IPS DF 6.9 (cell line): ENCODE data around the gene CAP2.
"Not testable (repeated sequence)": the region's sequence is repeated elsewhere in the genome, so short reads cannot be mapped to it uniquely, and the experiment has no call there.

Experiments used
- DNase-seq: peaks from one replicate; pipeline ENCODE4 v3.0.0-alpha.2; 2013; ENCODE audit warnings: low read depth, low spot score
- H3K27ac ChIP-seq: one replicate; pipeline ENCODE4 v1.5.1; 2013; ENCODE audit warnings: low read length, control low read depth
- H3K27me3 ChIP-seq: 2 replicates; pipeline ENCODE4 v1.6.1; 2013; ENCODE audit warnings: mild to moderate bottlenecking, low read length; ENCODE audit not compliant: control insufficient read depth, insufficient read depth
- H3K36me3 ChIP-seq: 2 replicates; pipeline ENCODE4 v1.6.1; 2013; ENCODE audit warnings: low read length; ENCODE audit not compliant: control insufficient read depth, insufficient read depth
- H3K4me1 ChIP-seq: 2 replicates; pipeline ENCODE4 v1.6.1; 2013; ENCODE audit warnings: low read length; ENCODE audit not compliant: control insufficient read depth, insufficient read depth
- H3K4me3 ChIP-seq: 2 replicates; pipeline ENCODE4 v1.5.1; 2013; ENCODE audit warnings: mild to moderate bottlenecking, low read length
- H3K9me3 ChIP-seq: 2 replicates; pipeline ENCODE4 v1.6.1; 2013; ENCODE audit warnings: low read length, inconsistent platforms; ENCODE audit not compliant: control insufficient read depth, insufficient read depth
- WGBS: extraction: QIAGEN DNeasy Blood & Tissue Kit; methylation state at CpG from one replicate; pipeline ENCODE4 v1.1.7; 2013; ENCODE audit warnings: mixed read lengths, missing lambda C conversion rate; ENCODE audit not compliant: insufficient read length, insufficient coverage; 5-methylcytosine and 5-hydroxymethylcytosine counted together

CAP2 gene

DNA sequence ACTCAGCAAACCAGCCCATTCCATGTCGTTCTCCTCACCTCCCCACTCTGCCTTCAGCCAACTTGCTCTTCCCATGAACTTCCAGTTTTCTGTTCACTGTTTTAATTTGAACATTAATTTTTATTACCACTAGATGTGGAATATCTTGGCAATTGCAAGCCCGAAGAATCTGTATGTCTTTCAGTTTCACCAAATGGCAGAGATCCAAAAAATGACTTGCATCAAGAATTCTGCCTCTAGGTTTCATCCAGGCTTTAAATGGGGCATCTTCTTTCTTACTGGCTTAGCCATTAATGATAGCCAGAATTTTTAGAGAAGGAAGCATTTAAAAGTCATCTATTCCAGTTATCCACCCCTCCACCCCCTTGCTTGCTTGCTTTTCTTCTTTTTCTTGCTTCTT lies 39.0 kb downstream of the CAP2 start:
- no peaks in the 10 kb centered on the region for H3K9me3 ChIP-seq
- no peaks in the 10 kb centered on the region for H3K27me3 ChIP-seq
- no peak for DNase-seq
- no peak overlapping the region for H3K4me3 ChIP-seq
- no peaks in the 10 kb centered on the region; the same call in 1 of the 2 replicates for H3K4me1 ChIP-seq
- no peaks in the 10 kb centered on the region for H3K36me3 ChIP-seq
- H3K27ac ChIP-seq, result no peak overlapping the region
- WGBS, result no CpG with 5 or more reads among the region's 2 CpGs

DNA sequence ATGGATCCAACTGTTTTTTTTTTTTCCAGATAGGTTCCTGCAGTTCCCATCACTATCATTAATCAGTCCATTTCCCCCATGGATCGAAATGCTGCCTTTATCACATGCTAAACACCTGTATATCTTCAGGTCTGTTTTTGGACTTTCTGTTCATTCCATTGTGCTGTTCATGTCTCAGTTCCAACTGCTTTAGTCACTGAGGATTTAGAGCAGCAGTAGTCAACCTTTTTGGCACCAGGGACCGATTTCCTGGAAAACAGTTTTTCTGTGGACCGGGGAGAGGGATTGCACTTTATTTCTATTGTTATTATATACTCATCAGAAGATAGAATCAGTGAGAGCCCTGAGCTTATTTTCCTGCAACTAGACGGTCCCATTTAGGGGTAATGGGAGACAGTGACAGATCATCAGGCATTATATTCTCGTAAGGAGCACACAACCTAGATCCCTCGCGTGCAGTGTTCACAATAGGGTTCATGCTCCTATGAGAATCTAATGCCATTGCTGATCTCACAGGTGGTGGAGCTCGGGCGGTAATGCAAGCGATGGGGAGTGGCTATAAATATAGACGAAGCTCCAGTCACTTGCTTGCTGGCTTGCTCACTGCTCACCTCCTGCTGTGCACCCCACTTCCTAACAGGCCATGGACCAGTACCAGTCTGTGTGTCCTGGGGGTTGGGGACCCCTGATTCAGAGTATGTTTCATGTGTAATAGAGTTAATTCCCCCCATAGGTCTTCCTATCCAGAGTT lies 46.0 kb downstream of the CAP2 start:
- H3K4me3 ChIP-seq, result no peak overlapping the region
- H3K27me3 ChIP-seq, result no peaks in the 10 kb centered on the region
- H3K27ac ChIP-seq, result no peak overlapping the region
- DNase-seq, result no peak
- no peaks in the 10 kb centered on the region for H3K36me3 ChIP-seq
- H3K9me3 ChIP-seq, result no peaks in the 10 kb centered on the region
- no CpG with 5 or more reads among the region's 11 CpGs for WGBS
- H3K4me1 ChIP-seq, result no peaks in the 10 kb centered on the region

DNA sequence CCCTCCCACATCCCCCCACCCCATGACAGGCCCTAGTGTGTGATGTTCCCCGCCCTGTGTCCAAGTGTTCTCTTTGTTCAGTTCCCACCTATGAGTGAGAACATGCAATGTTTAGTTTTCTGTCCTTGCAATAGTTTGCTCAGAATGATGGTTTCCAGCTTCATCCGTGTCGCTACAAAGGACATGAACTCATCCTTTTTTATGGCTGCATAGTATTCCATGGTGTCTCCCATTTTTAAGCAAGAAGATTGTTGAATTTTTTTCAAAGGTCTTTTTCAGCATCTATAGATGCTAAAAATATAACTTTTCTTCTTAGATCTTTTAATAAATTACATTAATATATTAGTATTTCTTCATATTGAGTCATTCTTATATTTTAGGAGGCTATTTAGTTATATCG lies 47.4 kb downstream of the CAP2 start:
- H3K36me3 ChIP-seq, H3K9me3 ChIP-seq, H3K27me3 ChIP-seq, H3K4me3 ChIP-seq, H3K27ac ChIP-seq, DNase-seq, H3K4me1 ChIP-seq: not testable (repeated sequence)
- no CpG with 5 or more reads among the region's 4 CpGs for WGBS

DNA sequence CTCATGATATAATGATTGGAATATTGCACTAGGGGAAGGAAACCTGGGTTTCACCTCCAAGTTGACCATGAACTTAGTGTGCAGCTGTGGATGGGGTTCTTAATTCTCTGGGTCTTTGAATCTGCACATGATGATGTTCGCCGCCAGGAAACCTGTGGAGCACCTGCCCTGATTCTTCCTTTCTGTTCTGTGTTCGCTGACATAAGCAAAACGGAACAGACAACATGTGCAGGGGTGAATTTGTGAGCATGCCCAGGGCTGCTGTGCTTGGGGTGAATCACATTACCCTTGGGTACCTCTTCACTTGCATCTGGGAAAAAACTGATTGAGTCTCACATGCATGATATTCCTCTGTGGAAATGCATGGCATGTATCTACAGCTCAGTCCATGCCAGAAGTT lies 48.8 kb downstream of the CAP2 start:
- WGBS, result no CpG with 5 or more reads among the region's 4 CpGs
- Histone ChIP-seq H3K9me3 (no peaks in the 10 kb centered on the region), H3K4me1 (no peaks in the 10 kb centered on the region), H3K27ac (no peak overlapping the region), H3K36me3 (no peaks in the 10 kb centered on the region), H3K27me3 (no peaks in the 10 kb centered on the region), H3K4me3 (no peak overlapping the region)
- DNase-seq, result no peak

DNA sequence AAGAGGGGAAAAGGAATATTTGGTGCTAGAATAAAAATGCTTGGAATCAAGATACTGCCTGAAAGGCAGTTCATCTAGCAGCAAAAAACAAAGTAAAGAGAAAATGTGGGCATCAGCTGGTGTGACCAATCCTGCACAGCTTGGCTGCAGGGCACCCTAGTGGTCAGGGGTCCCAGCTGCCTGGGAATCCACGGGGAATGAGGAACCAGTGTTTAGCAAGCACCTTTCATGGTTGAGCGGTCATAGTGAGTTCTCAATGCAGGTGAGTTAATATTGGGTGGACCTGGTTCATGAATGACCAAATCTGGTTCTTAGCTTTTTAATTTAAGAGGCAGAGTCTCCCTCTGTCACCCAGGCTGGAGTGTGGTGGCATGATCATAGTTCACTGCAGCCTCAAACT lies 53.3 kb downstream of the CAP2 start:
- H3K4me3 ChIP-seq, result no peak overlapping the region
- no peaks in the 10 kb centered on the region for H3K4me1 ChIP-seq
- no CpG with 5 or more reads among the region's 2 CpGs for WGBS
- H3K36me3 ChIP-seq, result no peaks in the 10 kb centered on the region
- no peak overlapping the region for H3K27ac ChIP-seq
- DNase-seq, result no peak
- H3K9me3 ChIP-seq, result no peaks in the 10 kb centered on the region
- no peaks in the 10 kb centered on the region for H3K27me3 ChIP-seq

DNA sequence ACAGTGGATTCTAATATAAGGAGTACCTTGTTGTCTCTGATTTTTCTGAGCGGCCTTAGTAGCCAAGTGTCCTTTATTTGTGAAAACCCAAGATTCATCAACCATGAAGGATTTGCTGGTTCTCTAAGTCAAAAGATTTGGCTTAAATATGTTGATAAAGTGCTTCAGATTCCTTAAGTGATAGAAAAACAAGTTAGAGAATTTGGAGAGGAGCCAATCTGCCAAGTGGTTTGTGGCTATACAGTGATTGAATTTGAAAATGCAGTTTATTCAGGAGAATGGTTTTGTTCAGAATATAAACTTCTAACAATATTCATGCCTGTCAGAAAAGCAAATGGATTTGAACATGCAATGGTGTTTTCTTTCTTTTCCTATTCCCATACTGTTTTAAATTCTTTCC lies 54.8 kb downstream of the CAP2 start:
- no CpG with 5 or more reads among the region's 1 CpG for WGBS
- Histone ChIP-seq H3K4me3 (no peak overlapping the region), H3K36me3 (no peaks in the 10 kb centered on the region), H3K4me1 (no peaks in the 10 kb centered on the region), H3K27ac (no peak overlapping the region), H3K9me3 (no peaks in the 10 kb centered on the region), H3K27me3 (no peaks in the 10 kb centered on the region)
- DNase-seq, result no peak

DNA sequence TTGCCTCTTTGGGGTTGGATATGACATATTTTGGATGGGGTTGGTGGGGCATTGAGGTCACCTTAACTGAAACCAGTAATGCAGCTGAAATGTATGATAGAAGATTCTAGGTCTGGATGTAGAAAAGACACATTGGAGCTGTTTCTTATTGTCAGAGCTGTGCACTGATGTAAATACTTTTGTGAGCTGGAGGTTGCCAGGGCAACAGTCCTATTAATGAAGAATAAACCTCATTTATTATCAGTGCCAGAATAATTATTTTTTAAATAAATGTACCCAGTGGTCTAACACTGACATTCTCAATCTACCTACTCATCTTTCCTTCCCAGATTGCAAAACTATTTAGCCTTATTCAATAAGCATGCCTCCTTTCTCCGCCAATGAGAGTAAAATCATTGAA lies 57.0 kb downstream of the CAP2 start:
- no peak overlapping the region for H3K4me3 ChIP-seq
- no CpG with 5 or more reads among the region's 1 CpG for WGBS
- DNase-seq, result no peak

DNA sequence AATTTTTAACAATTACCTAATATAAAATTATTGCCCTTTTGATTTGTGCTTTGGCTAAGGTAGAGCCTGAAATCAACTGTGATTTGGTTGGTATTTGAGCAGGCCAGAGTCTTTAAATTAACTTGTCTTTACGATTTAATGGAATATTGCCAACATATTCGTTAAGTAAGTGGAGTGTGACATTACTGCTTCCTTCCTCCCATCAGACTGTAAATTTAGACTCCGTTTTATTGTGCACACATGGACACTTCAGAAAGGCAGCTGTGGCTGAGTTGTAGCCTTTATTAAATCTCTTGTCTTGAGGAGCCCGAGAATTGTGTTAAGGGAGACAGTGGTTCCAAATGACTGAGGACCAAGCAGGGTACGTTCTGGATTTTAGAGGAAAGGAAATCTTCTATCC lies 57.4 kb downstream of the CAP2 start:
- no peak overlapping the region for H3K4me3 ChIP-seq
- DNase-seq, result no peak
- WGBS, result no CpG with 5 or more reads among the region's 5 CpGs

More for the DNA sequence above, 57.0 kb downstream of the CAP2 start:
- Histone ChIP-seq H3K27ac (no peak overlapping the region), H3K9me3 (no peaks in the 10 kb centered on the region), H3K27me3 (no peaks in the 10 kb centered on the region), H3K4me1 (no peaks in the 10 kb centered on the region), H3K36me3 (no peaks in the 10 kb centered on the region)

DNA sequence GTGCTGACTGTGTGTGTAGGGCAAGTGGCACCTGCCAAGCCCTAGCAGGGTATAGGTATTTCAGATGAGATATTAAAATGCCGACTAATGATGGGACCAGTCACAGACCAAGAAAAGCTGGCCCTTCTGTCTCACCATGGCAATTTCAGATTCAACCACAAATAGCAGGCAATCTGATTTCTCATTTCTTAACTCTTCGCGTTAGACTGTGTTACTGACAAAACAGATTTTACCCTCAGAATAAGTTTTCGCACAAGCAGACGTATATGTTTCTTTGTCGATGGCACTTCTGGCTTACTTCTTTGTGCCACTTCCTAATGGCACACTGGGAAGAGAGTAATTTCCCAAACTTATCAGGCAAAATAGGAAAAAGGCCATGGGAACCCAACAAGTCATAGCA lies 58.7 kb downstream of the CAP2 start:
- H3K27ac ChIP-seq, result no peak overlapping the region
- no peaks in the 10 kb centered on the region for H3K27me3 ChIP-seq
- DNase-seq, result no peak
- no peaks in the 10 kb centered on the region for H3K4me1 ChIP-seq
- WGBS, result no CpG with 5 or more reads among the region's 6 CpGs
- H3K36me3 ChIP-seq, result no peaks in the 10 kb centered on the region
- no peaks in the 10 kb centered on the region for H3K9me3 ChIP-seq
- H3K4me3 ChIP-seq, result no peak overlapping the region

More for the DNA sequence above, 57.4 kb downstream of the CAP2 start:
- H3K27ac ChIP-seq, result no peak overlapping the region
- no peaks in the 10 kb centered on the region for H3K9me3 ChIP-seq
- no peaks in the 10 kb centered on the region for H3K36me3 ChIP-seq
- H3K4me1 ChIP-seq, result no peaks in the 10 kb centered on the region
- no peaks in the 10 kb centered on the region for H3K27me3 ChIP-seq

DNA sequence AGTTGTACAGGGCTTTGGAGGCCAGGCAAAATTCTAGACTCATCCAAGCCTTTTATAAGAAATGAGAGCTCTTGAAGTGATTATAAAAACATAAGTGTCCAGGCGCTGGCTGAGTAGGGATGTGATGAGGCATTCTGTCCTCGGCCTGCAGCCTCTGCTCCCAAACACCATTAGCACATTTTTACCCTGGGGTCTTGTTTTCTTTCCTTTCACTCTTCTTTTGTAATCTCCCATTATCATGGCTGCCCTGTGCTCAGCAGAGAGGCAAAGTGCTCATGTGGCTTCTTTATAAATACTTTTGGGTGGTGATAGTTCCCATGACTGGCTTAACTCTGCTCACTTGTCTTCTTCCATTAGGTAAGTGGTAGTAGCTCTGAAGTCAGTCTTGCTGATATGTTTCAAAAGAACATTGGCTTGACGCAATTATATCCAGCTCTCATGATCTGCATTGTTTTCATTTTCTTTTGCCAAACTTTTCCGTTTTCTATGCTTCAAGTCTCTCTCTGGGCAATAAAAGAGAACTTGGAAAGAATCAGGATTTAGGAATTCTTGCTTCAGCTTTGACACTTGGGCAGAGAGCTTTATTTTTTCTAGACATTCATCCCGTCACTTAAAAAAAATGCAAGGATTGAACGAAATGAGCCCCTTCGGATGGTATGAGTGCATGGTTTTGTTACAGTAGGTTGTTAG lies 61.1 kb downstream of the CAP2 start:
- H3K9me3 ChIP-seq, result no peaks in the 10 kb centered on the region
- no peak overlapping the region for H3K4me3 ChIP-seq
- DNase-seq, result no peak
- H3K36me3 ChIP-seq, result no peaks in the 10 kb centered on the region
- no peaks in the 10 kb centered on the region for H3K27me3 ChIP-seq
- no peaks in the 10 kb centered on the region for H3K4me1 ChIP-seq
- no CpG with 5 or more reads among the region's 7 CpGs for WGBS
- H3K27ac ChIP-seq, result no peak overlapping the region

DNA sequence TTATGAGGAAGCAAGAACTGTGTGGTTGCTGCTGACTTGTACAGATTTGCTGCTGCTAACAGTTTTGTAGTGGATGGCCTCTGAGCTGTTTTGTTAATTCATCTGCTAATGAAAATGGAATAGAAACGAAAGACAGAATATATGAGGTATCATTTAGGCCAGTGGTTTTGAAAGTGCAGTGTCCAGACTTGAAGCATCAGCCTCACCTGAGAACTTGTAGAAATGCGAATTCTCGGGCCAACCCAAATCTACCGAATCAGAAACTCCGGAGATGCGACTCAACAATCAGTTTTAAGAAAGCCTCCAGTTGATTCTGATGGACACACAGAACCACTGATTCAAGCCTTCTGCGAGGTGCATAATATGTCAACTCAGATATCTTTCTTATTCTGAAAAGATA lies 62.5 kb downstream of the CAP2 start:
- Histone ChIP-seq H3K27ac (no peak overlapping the region), H3K27me3 (no peaks in the 10 kb centered on the region), H3K4me3 (no peak overlapping the region), H3K4me1 (no peaks in the 10 kb centered on the region), H3K36me3 (no peaks in the 10 kb centered on the region), H3K9me3 (no peaks in the 10 kb centered on the region)
- no CpG with 5 or more reads among the region's 7 CpGs for WGBS
- DNase-seq, result no peak
